SK-N-SH treated with all-trans-retinoic acid at 6 μM for 48 hours (cell line): ENCODE results near the gene RAF1.

Source experiments
- ARNTL ChIP-seq: fragments of 450-650 bp; formaldehyde crosslinking; IDR thresholded peaks from 2 replicates; pipeline ENCODE4 v1.5.0; 2020; ENCODE audit warnings: low read depth, mild to moderate bottlenecking, moderate library complexity, borderline replicate concordance
- BACH2 ChIP-seq: fragments of 250-450 bp; sonication (Bioruptor Pico); IDR thresholded peaks from 2 replicates; pipeline ENCODE4 v1.9.0; 2021; ENCODE audit warnings: mild to moderate bottlenecking, borderline replicate concordance
- CREB5 ChIP-seq: fragments of 250-450 bp; sonication (Bioruptor Pico); IDR thresholded peaks from 2 replicates; pipeline ENCODE4 v1.5.1; 2020; ENCODE audit warnings: low read depth, mild to moderate bottlenecking, moderate library complexity
- ESRRG ChIP-seq: fragments of 250-450 bp; sonication (Bioruptor Pico); IDR thresholded peaks from 2 replicates; pipeline ENCODE4 v1.6.1; 2021; ENCODE audit warnings: mild to moderate bottlenecking
- GLIS3 ChIP-seq: fragments of 250-450 bp; sonication (Bioruptor Pico); IDR thresholded peaks from 2 replicates; pipeline ENCODE4 v1.5.0; 2020; ENCODE audit warnings: mild to moderate bottlenecking, moderate library complexity
- PATZ1 ChIP-seq: fragments of 250-450 bp; sonication (Bioruptor Pico); IDR thresholded peaks from 2 replicates; pipeline ENCODE4 v1.8.0; 2020; ENCODE audit warnings: mild to moderate bottlenecking, moderate library complexity, borderline replicate concordance
- POU6F1 ChIP-seq: fragments of 250-450 bp; sonication (Bioruptor Pico); IDR thresholded peaks from 2 replicates; pipeline ENCODE4 v1.8.0; 2021; ENCODE audit warnings: low read depth, mild to moderate bottlenecking, moderate library complexity, borderline replicate concordance
- PPARA ChIP-seq: fragments of 250-450 bp; sonication (Bioruptor Pico); IDR thresholded peaks from 2 replicates; pipeline ENCODE4 v1.5.0; 2020; ENCODE audit warnings: mild to moderate bottlenecking, borderline replicate concordance
- TCF4 ChIP-seq: fragments of 250-450 bp; sonication (Bioruptor Pico); IDR thresholded peaks from 2 replicates; pipeline ENCODE4 v1.8.0; 2021; ENCODE audit warnings: mild to moderate bottlenecking, moderate library complexity, borderline replicate concordance
- TSHZ2 ChIP-seq: fragments of 250-450 bp; sonication (Bioruptor Pico); IDR thresholded peaks from 2 replicates; pipeline ENCODE4 v1.5.0; 2020; ENCODE audit warnings: mild to moderate bottlenecking, moderate library complexity
- ZFP3 ChIP-seq: fragments of 250-450 bp; sonication (Bioruptor Pico); IDR thresholded peaks from 2 replicates; pipeline ENCODE4 v1.5.0; 2020; ENCODE audit warnings: mild to moderate bottlenecking, moderate library complexity
- ZNF70 ChIP-seq: fragments of 450-650 bp; formaldehyde crosslinking; IDR thresholded peaks from 2 replicates; pipeline ENCODE4 v1.5.0; 2020; ENCODE audit warnings: mild to moderate bottlenecking, moderate library complexity
- ZNF8 ChIP-seq: fragments of 450-650 bp; formaldehyde crosslinking; IDR thresholded peaks from 2 replicates; pipeline ENCODE4 v1.5.0; 2020; ENCODE audit warnings: mild to moderate bottlenecking, moderate library complexity

GRCh38 chr3:12541625-12542024, 122.3 kb downstream of the RAF1 start:
- no peak for TF ChIP-seq PPARA
- TF ChIP-seq ESRRG (CRISPR knock-in tag) = no peak
- TF ChIP-seq BACH2 (CRISPR knock-in tag) = no peak
- no peak for TF ChIP-seq TCF4
- TF ChIP-seq TSHZ2 (CRISPR knock-in tag) = no peak
- TF ChIP-seq ZFP3 = no peak
- TF ChIP-seq GLIS3 (CRISPR knock-in tag) = no peak
- no peak for TF ChIP-seq ZNF8 (CRISPR knock-in tag)
- no peak for TF ChIP-seq CREB5 (CRISPR knock-in tag)
- TF ChIP-seq ARNTL = no peak
- TF ChIP-seq POU6F1 = no peak
- no peak for TF ChIP-seq PATZ1 (CRISPR knock-in tag)
- no peak for TF ChIP-seq ZNF70 (CRISPR knock-in tag)
